DMS153 treated with DMSO at 0.1 percent for 48 hours (cell line): ENCODE results near the gene NIPAL1.

Source experiments
- DNase-seq: peaks from one replicate; lab custom pipeline; 2025; ENCODE audit not compliant: unreplicated experiment; lab: John Stamatoyannopoulos, UW

Gene NIPAL1

GRCh38 chr4:48058617-48059530, 42.3 kb downstream of the NIPAL1 start:
- no peak for DNase-seq

- no peak for DNase-seq
Measured at GRCh38 chr4:48064349-48064748, 47.8 kb downstream of the NIPAL1 start.

- DNase-seq, result no peak
Measured at GRCh38 chr4:48065587-48066052, 49.0 kb downstream of the NIPAL1 start.

GRCh38 chr4:48067536-48067935, 51.0 kb downstream of the NIPAL1 start:
- no peak for DNase-seq

GRCh38 chr4:48068182-48068581, 51.6 kb downstream of the NIPAL1 start:
- no peak for DNase-seq

- no peak for DNase-seq
Measured at GRCh38 chr4:48069026-48069425, 52.5 kb downstream of the NIPAL1 start.

GRCh38 chr4:48071191-48071590, 54.6 kb downstream of the NIPAL1 start:
- no peak for DNase-seq

- no peak for DNase-seq
Measured at GRCh38 chr4:48073567-48074103, 57.1 kb downstream of the NIPAL1 start.

- no peak for DNase-seq
Measured at GRCh38 chr4:48074657-48075056, 58.1 kb downstream of the NIPAL1 start.

- no peak for DNase-seq
Measured at GRCh38 chr4:48078425-48078824, 61.9 kb downstream of the NIPAL1 start.

GRCh38 chr4:48078862-48079655, 62.5 kb downstream of the NIPAL1 start:
- no peak for DNase-seq

- no peak for DNase-seq
Measured at GRCh38 chr4:48079972-48080391, 63.4 kb downstream of the NIPAL1 start.

GRCh38 chr4:48081196-48081595, 64.6 kb downstream of the NIPAL1 start:
- no peak for DNase-seq

- DNase-seq, result no peak
Measured at GRCh38 chr4:48082956-48083355, 66.4 kb downstream of the NIPAL1 start.

- no peak for DNase-seq
Measured at GRCh38 chr4:48085821-48086589, 69.4 kb downstream of the NIPAL1 start.
